ENCODE data around the gene BRF1.
"Not testable (repeated sequence)": the region's sequence is repeated elsewhere in the genome, so short reads cannot be mapped to it uniquely, and the experiment has no call there.

DNA sequence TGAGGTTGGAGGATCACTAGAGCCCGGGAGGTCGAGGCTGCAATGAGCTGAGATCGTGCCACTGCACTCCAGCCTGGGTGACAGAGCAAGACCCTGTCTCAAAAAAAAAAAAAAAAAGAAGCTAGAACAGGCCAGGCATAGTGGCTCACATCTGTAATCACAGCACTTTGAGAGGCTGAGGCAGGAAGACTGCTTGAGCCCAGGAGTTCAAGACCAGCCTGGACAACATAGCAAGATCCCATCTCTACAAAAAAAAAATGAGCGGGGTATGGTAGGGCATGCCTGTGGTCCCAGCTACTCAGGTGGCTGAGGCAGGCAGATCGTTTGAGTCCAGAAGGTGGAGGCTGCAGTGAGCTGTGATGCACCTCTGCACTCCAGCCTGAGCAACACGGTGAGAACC is 11.9 kb downstream of the BRF1 start:
- TF ChIP-seq, protein P1, sequence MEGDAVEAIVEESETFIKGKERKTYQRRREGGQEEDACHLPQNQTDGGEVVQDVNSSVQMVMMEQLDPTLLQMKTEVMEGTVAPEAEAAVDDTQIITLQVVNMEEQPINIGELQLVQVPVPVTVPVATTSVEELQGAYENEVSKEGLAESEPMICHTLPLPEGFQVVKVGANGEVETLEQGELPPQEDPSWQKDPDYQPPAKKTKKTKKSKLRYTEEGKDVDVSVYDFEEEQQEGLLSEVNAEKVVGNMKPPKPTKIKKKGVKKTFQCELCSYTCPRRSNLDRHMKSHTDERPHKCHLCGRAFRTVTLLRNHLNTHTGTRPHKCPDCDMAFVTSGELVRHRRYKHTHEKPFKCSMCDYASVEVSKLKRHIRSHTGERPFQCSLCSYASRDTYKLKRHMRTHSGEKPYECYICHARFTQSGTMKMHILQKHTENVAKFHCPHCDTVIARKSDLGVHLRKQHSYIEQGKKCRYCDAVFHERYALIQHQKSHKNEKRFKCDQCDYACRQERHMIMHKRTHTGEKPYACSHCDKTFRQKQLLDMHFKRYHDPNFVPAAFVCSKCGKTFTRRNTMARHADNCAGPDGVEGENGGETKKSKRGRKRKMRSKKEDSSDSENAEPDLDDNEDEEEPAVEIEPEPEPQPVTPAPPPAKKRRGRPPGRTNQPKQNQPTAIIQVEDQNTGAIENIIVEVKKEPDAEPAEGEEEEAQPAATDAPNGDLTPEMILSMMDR (IDR thresholded peaks at IDR 0.05; ENCODE audit: insufficient read depth, low read length, poor library complexity, severe bottlenecking) = not testable (repeated sequence)
- TF ChIP-seq EZH2phosphoT487 (conservative IDR thresholded peaks at IDR 0.05; ENCODE audit: low read length) = not testable (repeated sequence)

Data from SU-DHL-6 (cell line).